HFF-Myc (cell line): ENCODE results near the gene FHIT.

ENCODE experiments used
- DNase-seq: peaks from one replicate; pipeline ENCODE4 v3.0.0-alpha.2; 2011; ENCODE audit warnings: low read depth; ENCODE audit errors: extremely low read depth
- H3K4me3 ChIP-seq: replicated peaks from 2 replicates; pipeline ENCODE4 v1.5.1; 2011; ENCODE audit warnings: low read depth, mild to moderate bottlenecking, control low read depth, low read length
- CTCF ChIP-seq: IDR thresholded peaks from 2 replicates; pipeline ENCODE4 v1.5.1; 2012; ENCODE audit warnings: mild to moderate bottlenecking, low read depth, low read length, control low read depth; ENCODE audit errors: missing control alignments

Gene FHIT

GRCh38 chr3:59790241-59790640 is 1461.0 kb downstream of the FHIT start:
- no peak overlapping the region for H3K4me3 ChIP-seq
- DNase-seq: no peak
- no peak for TF ChIP-seq CTCF

DNA sequence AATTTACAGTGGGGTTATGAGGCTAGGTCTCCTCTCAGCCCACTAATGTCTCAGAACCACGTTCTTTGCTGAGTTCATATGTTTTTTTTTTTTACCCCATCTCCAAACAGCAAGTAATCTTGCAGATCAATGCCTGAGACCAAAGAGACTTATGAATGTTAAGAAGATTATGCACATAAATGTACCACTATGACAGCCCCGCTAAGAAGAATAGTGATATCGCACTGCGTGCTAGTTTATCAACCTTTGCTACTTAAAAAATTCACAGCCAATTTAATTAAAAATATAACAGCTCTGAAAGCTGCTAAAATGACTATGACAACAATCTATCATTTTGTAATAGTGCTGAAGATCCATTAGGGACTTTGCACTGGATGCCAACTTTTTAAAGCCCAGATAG is 1462.5 kb downstream of the FHIT start:
- DNase-seq: no peak
- H3K4me3 ChIP-seq: no peak overlapping the region
- TF ChIP-seq CTCF: no peak

DNA sequence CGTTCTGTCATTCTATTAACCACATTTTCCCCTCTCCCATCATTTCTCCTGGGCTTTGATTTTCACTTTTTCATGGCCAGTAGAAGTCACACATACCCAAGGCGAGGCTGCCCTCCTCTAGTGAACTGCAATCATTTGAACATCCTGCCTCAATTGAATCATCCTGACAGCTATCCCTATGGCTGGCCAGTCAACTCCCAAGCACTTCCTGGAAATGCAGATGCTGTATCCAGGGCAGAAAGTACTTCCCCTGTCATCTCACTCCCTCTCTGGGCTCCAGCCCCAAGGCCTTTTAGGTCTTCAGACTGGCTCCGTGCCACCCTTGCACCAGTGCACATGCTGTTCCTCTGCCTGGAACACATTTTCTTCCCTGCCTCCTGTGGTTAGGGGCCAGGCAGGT is 1463.1 kb downstream of the FHIT start:
- H3K4me3 ChIP-seq: no peak overlapping the region
- no peak for TF ChIP-seq CTCF
- DNase-seq: no peak

- no peak for DNase-seq
- no peak for TF ChIP-seq CTCF
- H3K4me3 ChIP-seq: no peak overlapping the region
Observed at GRCh38 chr3:59786374-59786773, 1464.9 kb downstream of the FHIT start.

- H3K4me3 ChIP-seq: no peak overlapping the region
- TF ChIP-seq CTCF: no peak
- DNase-seq: no peak
Observed at GRCh38 chr3:59784164-59784563, 1467.1 kb downstream of the FHIT start.

DNA sequence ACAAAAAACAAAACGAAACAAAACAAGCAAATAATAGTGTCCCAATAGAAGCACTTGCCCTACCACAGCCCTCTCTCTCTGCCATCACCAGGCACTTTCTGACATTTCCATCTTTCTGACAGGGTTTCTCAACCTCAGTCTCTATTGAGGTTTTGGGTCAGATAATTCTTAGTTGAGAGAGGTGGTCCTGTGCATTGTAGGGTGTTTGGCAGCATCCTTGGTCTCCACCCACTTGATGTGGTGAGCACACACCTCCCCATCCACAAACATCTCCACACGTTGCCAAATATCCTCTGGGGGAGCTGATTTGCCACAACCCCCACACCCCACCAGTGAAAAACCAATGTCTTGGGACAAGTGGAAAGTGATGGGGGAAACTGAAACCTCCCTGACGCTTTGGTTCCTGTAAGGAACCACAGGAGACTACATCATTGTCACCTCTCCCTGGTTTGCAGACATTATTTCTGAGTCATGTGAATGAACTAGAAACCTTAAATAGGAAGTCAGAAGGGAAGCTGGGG is 1467.7 kb downstream of the FHIT start:
- no peak overlapping the region for H3K4me3 ChIP-seq
- no peak for TF ChIP-seq CTCF
- DNase-seq: no peak

- no peak for TF ChIP-seq CTCF
- no peak for DNase-seq
- no peak overlapping the region for H3K4me3 ChIP-seq
Observed at GRCh38 chr3:59782664-59783063, 1468.6 kb downstream of the FHIT start.
